GM23248 (cell line): Measurements from ENCODE around the gene TMEM131. TPM values are rescaled to one million over a fixed set of nuclear protein-coding genes. Genes with fewer than 3 reads are reported as not detected.
"Not testable (repeated sequence)": the region's sequence is repeated elsewhere in the genome, so short reads cannot be mapped to it uniquely, and the experiment has no call there.

Experiments
- DNase-seq: peaks from one replicate; pipeline ENCODE4 v3.0.0-alpha.2; 2015
- H2AFZ ChIP-seq: fragments of 200-600 bp; sonication (generic); 2 replicates; pipeline ENCODE4 v1.6.1; 2016; ENCODE audit warnings: antibody characterized with exemption
- H3F3A ChIP-seq: fragments of 200-600 bp; sonication (generic); 2 replicates; pipeline ENCODE4 v1.6.1; 2016; ENCODE audit warnings: mild to moderate bottlenecking, antibody characterized with exemption, mixed run types; ENCODE audit not compliant: insufficient read depth
- H3K27ac ChIP-seq: fragments of 200-600 bp; sonication (generic); 2 replicates; pipeline ENCODE4 v1.5.1; 2016; ENCODE audit warnings: mild to moderate bottlenecking
- H3K27me3 ChIP-seq: fragments of 200-600 bp; sonication (generic); replicated peaks from 2 replicates; pipeline ENCODE4 v1.6.1; 2016; ENCODE audit warnings: mild to moderate bottlenecking; ENCODE audit not compliant: insufficient read depth
- H3K36me3 ChIP-seq: fragments of 200-600 bp; sonication (generic); 2 replicates; pipeline ENCODE4 v1.6.1; 2016; ENCODE audit warnings: low read depth, mild to moderate bottlenecking
- H3K4me1 ChIP-seq: fragments of 200-600 bp; sonication (generic); 2 replicates; pipeline ENCODE4 v1.6.1; 2016; ENCODE audit warnings: mild to moderate bottlenecking; ENCODE audit not compliant: insufficient read depth
- H3K4me2 ChIP-seq: fragments of 200-600 bp; sonication (generic); one replicate; pipeline ENCODE4 v1.6.1; 2016; ENCODE audit warnings: mild to moderate bottlenecking; ENCODE audit not compliant: unreplicated experiment
- H3K4me3 ChIP-seq: fragments of 200-600 bp; sonication (generic); 2 replicates; pipeline ENCODE4 v1.5.1; 2016; ENCODE audit warnings: mild to moderate bottlenecking
- H3K79me2 ChIP-seq: fragments of 200-600 bp; sonication (generic); 2 replicates; pipeline ENCODE4 v1.6.1; 2016; ENCODE audit warnings: mild to moderate bottlenecking; ENCODE audit not compliant: insufficient read depth
- H3K9ac ChIP-seq: fragments of 200-600 bp; sonication (generic); 2 replicates; pipeline ENCODE4 v1.6.1; 2016; ENCODE audit warnings: mild to moderate bottlenecking
- H3K9me2 ChIP-seq: fragments of 200-600 bp; sonication (generic); 2 replicates; pipeline ENCODE4 v1.6.1; 2016; ENCODE audit warnings: mixed run types, mild to moderate bottlenecking, moderate library complexity; ENCODE audit not compliant: insufficient read depth
- H3K9me3 ChIP-seq: fragments of 200-600 bp; sonication (generic); one replicate; pipeline ENCODE4 v1.6.1; 2017; ENCODE audit warnings: low read depth
- H4K20me1 ChIP-seq: fragments of 200-600 bp; sonication (generic); 2 replicates; pipeline ENCODE4 v1.6.0; 2016; ENCODE audit not compliant: insufficient read depth
- EZH2 ChIP-seq: fragments of 200-600 bp; sonication (generic); IDR thresholded peaks from 2 replicates; pipeline ENCODE4 v1.6.1; 2018; ENCODE audit warnings: antibody characterized with exemption, mild to moderate bottlenecking; ENCODE audit not compliant: insufficient read depth, poor library complexity, severe bottlenecking
- EZH2phosphoT487 ChIP-seq: fragments of 200-600 bp; sonication (generic); IDR thresholded peaks from 2 replicates; pipeline ENCODE4 v1.6.1; 2018; ENCODE audit warnings: antibody characterized with exemption, moderate library complexity, mild to moderate bottlenecking, low read depth; ENCODE audit not compliant: insufficient read depth
- whole genome bisulfite sequencing, 2 experiments: methylation state at CpG; one replicate each; pipeline ENCODE4 v1.1.6; 2015 to 2017; ENCODE audit warnings: low lambda C conversion rate in 2 of 2, low coverage in 1 of 2; ENCODE audit errors: missing lambda C conversion rate in 2 of 2; 5-methylcytosine and 5-hydroxymethylcytosine counted together
- in situ Hi-C: fragments of 300-500 bp; cut with MboI; formaldehyde crosslinking; loops from 2 replicates; pipeline ENCODE4 v1.15.0; 2020
- polyA plus RNA-seq: library from polyadenylated mRNA; unstranded; fragments of >200 nt; fragmentation: Nextera tagmentation; extraction: Ambion mirVana; gene quantifications from 2 replicates; pipeline ENCODE4 v1.2.1, GENCODE V29; 2016
- total RNA-seq: library from RNA; depleted of rRNA; stranded (reverse); fragments of >200 nt; shearing (Covaris generic); gene quantifications from 2 replicates; pipeline ENCODE4 v1.2.3, GENCODE V29; 2014

The TMEM131 gene
- total and polyA plus RNA-seq, 2 experiments from 2014 or later = 15.7 to 16.4 TPM

DNA sequence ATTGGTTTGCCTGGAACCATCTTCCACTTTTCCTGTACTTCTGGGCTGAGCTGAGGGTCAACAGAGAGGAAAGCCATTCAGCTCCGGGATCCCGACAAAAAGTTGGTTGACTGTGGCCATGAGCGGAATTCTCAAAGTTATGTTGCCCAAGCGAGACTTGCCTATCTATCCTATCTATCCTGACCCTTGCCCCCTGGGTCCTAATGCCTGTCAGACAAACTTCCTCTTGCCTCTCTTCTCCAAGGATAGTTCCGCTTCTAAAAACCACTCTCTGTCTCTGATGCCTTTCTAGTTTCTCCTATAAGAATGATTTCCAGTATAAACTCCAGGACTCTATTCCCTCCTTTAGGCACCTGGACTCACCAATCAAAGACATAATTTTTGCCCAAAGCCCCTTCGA is 173.9 kb downstream of the TMEM131 start:
- H3K27ac ChIP-seq, H3K9ac ChIP-seq, H3K4me3 ChIP-seq, H3F3A ChIP-seq, in situ Hi-C loops, H4K20me1 ChIP-seq, H3K4me2 ChIP-seq, H3K79me2 ChIP-seq, H3K9me2 ChIP-seq, H3K4me1 ChIP-seq, H3K36me3 ChIP-seq, H3K27me3 ChIP-seq, H2AFZ ChIP-seq, DNase-seq, H3K9me3 ChIP-seq: not testable (repeated sequence)
- 95 to 98% methylated on average over 6 of the region's 6 CpGs for WGBS, 2 experiments

DNA sequence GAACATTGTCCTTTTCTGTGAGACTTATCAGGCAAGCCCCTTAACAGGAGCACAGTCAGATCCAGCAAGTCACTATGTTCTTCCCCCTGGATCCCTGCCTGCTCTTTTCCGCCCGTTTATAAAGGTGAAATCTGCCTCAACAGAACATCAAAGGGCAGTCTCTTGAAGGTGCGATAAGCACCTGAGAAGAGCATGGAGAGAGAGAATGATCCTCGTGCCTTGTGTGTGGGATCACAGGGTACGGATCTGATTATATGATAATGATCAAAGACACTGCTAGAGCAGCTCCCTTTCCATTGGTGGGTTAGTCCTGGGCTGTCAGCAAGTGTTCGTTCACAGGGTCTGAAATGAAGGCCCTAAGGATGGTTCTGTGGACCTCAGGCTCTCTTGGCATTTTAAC is 176.0 kb downstream of the TMEM131 start:
- in situ Hi-C loops = no loop called here
- no peaks in the 10 kb centered on the region for H3F3A ChIP-seq
- no peak overlapping the region for H3K9ac ChIP-seq
- no peak for DNase-seq
- H3K4me1 ChIP-seq = no peaks in the 10 kb centered on the region
- WGBS, 2 experiments = 76 to 83% methylated on average over 6 of the region's 6 CpGs
- H3K27me3 ChIP-seq = no peaks in the 10 kb centered on the region
- H3K9me2 ChIP-seq = no peaks in the 10 kb centered on the region
- no peaks in the 10 kb centered on the region for H3K79me2 ChIP-seq
- H3K4me3 ChIP-seq = no peak overlapping the region
- no peak overlapping the region for H3K27ac ChIP-seq
- H3K4me2 ChIP-seq = no peak overlapping the region
- no peaks in the 10 kb centered on the region for H3K9me3 ChIP-seq
- H2AFZ ChIP-seq = no peak overlapping the region
- H3K36me3 ChIP-seq = peaks cover 8% of the 10 kb centered on the region; the same call in 1 of the 2 replicates
- TF ChIP-seq EZH2 (no peak), EZH2phosphoT487 (no peak)
- H4K20me1 ChIP-seq = no peaks in the 10 kb centered on the region

DNA sequence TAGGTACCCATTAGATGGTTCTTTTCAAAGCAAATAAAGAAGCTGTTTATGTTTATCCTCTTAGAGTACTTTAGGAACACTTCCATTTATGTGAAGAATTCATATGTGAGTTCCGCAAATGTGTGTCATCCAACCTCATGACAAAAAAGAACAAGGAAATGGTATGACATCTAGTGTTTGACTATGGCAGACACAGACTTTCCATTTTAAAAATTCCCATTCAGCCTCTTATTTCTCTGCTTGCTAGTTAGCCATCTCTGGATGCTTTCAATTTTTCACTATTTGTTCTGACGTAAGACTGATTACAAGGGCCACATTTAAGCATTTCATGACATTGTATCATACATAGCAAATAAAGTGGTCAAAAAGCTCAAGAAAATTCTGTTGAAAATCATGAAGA is 179.3 kb downstream of the TMEM131 start:
- H3F3A ChIP-seq = no peaks in the 10 kb centered on the region
- H3K36me3 ChIP-seq = peaks cover 34% of the 10 kb centered on the region
- no peaks in the 10 kb centered on the region for H3K79me2 ChIP-seq
- DNase-seq = no peak
- H3K9me2 ChIP-seq = no peaks in the 10 kb centered on the region
- in situ Hi-C loops = no loop called here
- no peaks in the 10 kb centered on the region for H3K9me3 ChIP-seq
- H3K27ac ChIP-seq = no peak overlapping the region
- H3K4me2 ChIP-seq = no peak overlapping the region
- no peak overlapping the region for H2AFZ ChIP-seq
- no peaks in the 10 kb centered on the region for H3K27me3 ChIP-seq
- 98 to 100% methylated on average over 2 of the region's 2 CpGs for WGBS, 2 experiments
- no peak overlapping the region for H3K9ac ChIP-seq
- H3K4me3 ChIP-seq = no peak overlapping the region
- H3K4me1 ChIP-seq = no peaks in the 10 kb centered on the region
- no peak for TF ChIP-seq EZH2
- TF ChIP-seq EZH2phosphoT487 = no peak
- H4K20me1 ChIP-seq = no peaks in the 10 kb centered on the region

DNA sequence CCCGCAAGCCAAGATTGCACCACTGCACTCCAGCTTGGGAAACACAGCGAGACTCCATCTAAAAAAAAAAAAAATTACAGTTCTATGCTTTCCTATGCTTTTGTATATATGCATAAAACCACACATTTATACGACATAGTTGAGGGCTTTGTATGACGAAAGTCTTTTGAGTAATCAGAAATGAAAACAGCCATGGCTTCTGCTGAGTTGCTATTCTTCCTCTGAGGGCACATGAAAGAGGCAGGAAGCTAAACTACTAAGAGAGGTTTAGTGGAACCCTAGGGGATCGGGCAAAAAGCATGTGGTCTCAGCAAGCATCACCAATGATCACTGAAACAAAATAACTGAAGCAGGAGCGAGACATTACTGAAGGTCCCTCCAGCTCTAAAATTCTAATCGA is 182.8 kb downstream of the TMEM131 start:
- Histone ChIP-seq H3K9ac (no peak overlapping the region), H3K36me3 (peaks cover 40% of the 10 kb centered on the region; the same call in 1 of the 2 replicates), H4K20me1 (no peaks in the 10 kb centered on the region), H3K9me2 (no peaks in the 10 kb centered on the region), H3K9me3 (no peaks in the 10 kb centered on the region), H3K4me3 (no peak overlapping the region), H3K4me1 (0 out of 2 replicates have a peak, but pooled peaks cover 4% of the 10 kb centered on the region), H3K79me2 (no peaks in the 10 kb centered on the region), H3K27me3 (no peaks in the 10 kb centered on the region), H3K27ac (no peak overlapping the region), H3K4me2 (no peak overlapping the region), H3F3A (0 out of 2 replicates have a peak, but pooled peaks cover 7% of the 10 kb centered on the region), H2AFZ (no peak overlapping the region)
- in situ Hi-C loops = no loop called here
- no peak for DNase-seq
- 98 to 99% methylated on average over 7 of the region's 7 CpGs for WGBS, 2 experiments
- TF ChIP-seq EZH2 = no peak
- TF ChIP-seq EZH2phosphoT487 = no peak

DNA sequence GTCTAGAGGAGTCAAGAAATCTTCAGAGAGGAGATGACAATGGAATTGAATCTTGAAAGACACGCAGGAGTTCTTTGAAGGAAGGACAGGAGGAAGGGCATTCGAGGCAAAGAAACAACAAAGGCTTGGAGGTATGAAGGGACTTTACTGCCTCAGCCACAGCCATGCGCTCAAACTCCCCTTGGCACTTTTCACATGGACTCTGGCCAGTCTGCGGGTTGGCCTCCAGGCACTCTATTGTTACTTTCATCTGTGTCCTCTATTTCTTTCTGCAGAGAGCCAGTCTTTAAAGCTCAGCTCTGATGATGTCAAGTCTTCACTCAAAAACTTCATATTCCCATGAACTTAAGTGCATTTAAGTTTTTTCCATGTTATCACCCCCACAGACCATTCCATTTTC is 186.9 kb downstream of the TMEM131 start:
- Histone ChIP-seq H3K9ac (no peak overlapping the region), H3K4me1 (0 out of 2 replicates have a peak, but pooled peaks cover 7% of the 10 kb centered on the region), H3K9me3 (no peaks in the 10 kb centered on the region), H3K4me3 (no peak overlapping the region), H3K27ac (no peak overlapping the region), H3K27me3 (no peaks in the 10 kb centered on the region), H3K36me3 (peaks cover 28% of the 10 kb centered on the region; the same call in 1 of the 2 replicates), H4K20me1 (no peaks in the 10 kb centered on the region), H3K9me2 (no peaks in the 10 kb centered on the region), H2AFZ (no peak overlapping the region), H3F3A (0 out of 2 replicates have a peak, but pooled peaks cover 10% of the 10 kb centered on the region), H3K79me2 (no peaks in the 10 kb centered on the region), H3K4me2 (no peak overlapping the region)
- no peak for DNase-seq
- TF ChIP-seq EZH2 = no peak
- no peak for TF ChIP-seq EZH2phosphoT487
- 95 to 97% methylated on average over 4 of the region's 4 CpGs for WGBS, 2 experiments
- in situ Hi-C loops = loop anchor here (10.0 kb wide), 2 partner anchors 466 to 576 kb away; no protein-coding TSS in a partner anchor
